Osteoblast (primary cell): Measurements from ENCODE around the gene FECH. TPM values are rescaled to one million over a fixed set of nuclear protein-coding genes. Genes with fewer than 3 reads are reported as not detected.
A peak's percentile ranks its signal among the peaks of the same experiment; 100 is the strongest.

Experiments
- DNase-seq: peaks from one replicate; pipeline ENCODE4 v3.0.0; 2011; ENCODE audit warnings: low spot score, mixed read lengths; ENCODE audit not compliant: insufficient read length; ENCODE audit errors: missing footprints
- H2AFZ ChIP-seq: 2 replicates; pipeline ENCODE4 v1.6.0; 2011; ENCODE audit warnings: mild to moderate bottlenecking, low read length
- H3K27ac ChIP-seq: 2 replicates; pipeline ENCODE4 v1.5.1; 2011; ENCODE audit warnings: mild to moderate bottlenecking, low read depth, low read length, moderate library complexity
- H3K27me3 ChIP-seq: 2 replicates; pipeline ENCODE4 v1.6.0; 2012; ENCODE audit warnings: mild to moderate bottlenecking, control low read depth, inconsistent platforms, low read length, moderate library complexity; ENCODE audit not compliant: insufficient read depth
- H3K36me3 ChIP-seq: 2 replicates; pipeline ENCODE4 v1.5.1; 2011; ENCODE audit warnings: mild to moderate bottlenecking, low read length, control low read depth, moderate library complexity; ENCODE audit not compliant: insufficient read depth
- H3K4me1 ChIP-seq: 2 replicates; pipeline ENCODE4 v1.5.1; 2011; ENCODE audit warnings: mild to moderate bottlenecking, low read length, control low read depth, moderate library complexity; ENCODE audit not compliant: insufficient read depth
- H3K4me2 ChIP-seq: 2 replicates; pipeline ENCODE4 v1.6.0; 2011; ENCODE audit warnings: mild to moderate bottlenecking, low read length; ENCODE audit not compliant: insufficient read depth
- H3K4me3 ChIP-seq: fragments of 200-600 bp; sonication (generic); 3 replicates; pipeline ENCODE4 v1.5.1; 2012; ENCODE audit warnings: mild to moderate bottlenecking, low read length, inconsistent platforms; ENCODE audit not compliant: insufficient read depth
- H3K79me2 ChIP-seq: 2 replicates; pipeline ENCODE4 v1.6.0; 2012; ENCODE audit warnings: mild to moderate bottlenecking, low read length, control low read depth, inconsistent platforms; ENCODE audit not compliant: insufficient read depth
- H3K9me3 ChIP-seq: 2 replicates; pipeline ENCODE4 v1.5.1; 2011; ENCODE audit warnings: low read depth, low read length, control low read depth
- H4K20me1 ChIP-seq: 2 replicates; pipeline ENCODE4 v1.6.0; 2012; ENCODE audit warnings: mild to moderate bottlenecking, low read length, control low read depth; ENCODE audit not compliant: insufficient read depth
- total RNA-seq: library from RNA; depleted of rRNA; stranded (reverse); fragments of >200 nt; gene quantifications from 2 replicates; pipeline ENCODE4 v1.2.3, GENCODE V29; 2012
- TF ChIP-seq, protein P1 (sequence below): IDR thresholded peaks from 2 replicates; pipeline ENCODE4 v1.5.1; 2011; ENCODE audit warnings: mild to moderate bottlenecking, low read depth, low read length, moderate library complexity; ENCODE audit errors: extremely low read depth

FECH gene
- total RNA-seq, 1 donor, result 32.2 TPM

DNA sequence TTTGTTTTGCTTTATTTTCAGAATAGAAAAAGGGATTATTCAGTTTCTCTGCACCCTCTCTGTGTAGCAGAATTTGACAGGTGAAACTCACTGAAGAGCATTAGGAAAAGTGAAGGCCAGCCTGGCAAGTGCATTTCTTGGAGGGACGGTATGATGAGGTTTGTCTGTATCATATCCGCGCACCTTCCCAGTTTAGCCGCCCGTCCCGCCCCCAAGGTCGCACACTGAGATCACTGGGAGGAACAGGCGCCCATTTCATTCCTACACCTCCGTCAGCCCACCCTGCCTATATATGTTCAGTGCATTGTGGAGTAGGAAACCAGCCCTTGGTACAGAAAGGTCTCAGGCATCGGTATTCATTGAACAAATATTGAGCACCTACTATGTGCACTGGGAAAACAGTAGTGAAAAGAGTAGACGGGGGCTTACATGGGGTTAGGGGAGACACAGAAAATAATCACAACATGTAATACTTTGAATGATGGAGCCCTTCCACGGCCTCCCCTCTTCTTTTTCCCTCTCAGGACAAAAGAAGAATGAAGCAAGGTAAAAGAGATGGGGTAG lies 678 bp upstream of the FECH start:
- Histone ChIP-seq H3K4me1 (peaks cover 10% of the 10 kb centered on the region), H3K79me2 (peaks cover 9% of the 10 kb centered on the region), H4K20me1 (no peaks in the 10 kb centered on the region), H3K27ac (peak overlapping the region; percentile 59), H2AFZ (peak overlapping the region; percentile 98), H3K4me3 (peak overlapping the region; percentile 88), H3K9me3 (no peaks in the 10 kb centered on the region), H3K4me2 (peak overlapping the region; percentile 99), H3K36me3 (peaks cover 3% of the 10 kb centered on the region), H3K27me3 (no peaks in the 10 kb centered on the region)
- no peak for DNase-seq
- TF ChIP-seq, protein P1, sequence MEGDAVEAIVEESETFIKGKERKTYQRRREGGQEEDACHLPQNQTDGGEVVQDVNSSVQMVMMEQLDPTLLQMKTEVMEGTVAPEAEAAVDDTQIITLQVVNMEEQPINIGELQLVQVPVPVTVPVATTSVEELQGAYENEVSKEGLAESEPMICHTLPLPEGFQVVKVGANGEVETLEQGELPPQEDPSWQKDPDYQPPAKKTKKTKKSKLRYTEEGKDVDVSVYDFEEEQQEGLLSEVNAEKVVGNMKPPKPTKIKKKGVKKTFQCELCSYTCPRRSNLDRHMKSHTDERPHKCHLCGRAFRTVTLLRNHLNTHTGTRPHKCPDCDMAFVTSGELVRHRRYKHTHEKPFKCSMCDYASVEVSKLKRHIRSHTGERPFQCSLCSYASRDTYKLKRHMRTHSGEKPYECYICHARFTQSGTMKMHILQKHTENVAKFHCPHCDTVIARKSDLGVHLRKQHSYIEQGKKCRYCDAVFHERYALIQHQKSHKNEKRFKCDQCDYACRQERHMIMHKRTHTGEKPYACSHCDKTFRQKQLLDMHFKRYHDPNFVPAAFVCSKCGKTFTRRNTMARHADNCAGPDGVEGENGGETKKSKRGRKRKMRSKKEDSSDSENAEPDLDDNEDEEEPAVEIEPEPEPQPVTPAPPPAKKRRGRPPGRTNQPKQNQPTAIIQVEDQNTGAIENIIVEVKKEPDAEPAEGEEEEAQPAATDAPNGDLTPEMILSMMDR, result no peak

DNA sequence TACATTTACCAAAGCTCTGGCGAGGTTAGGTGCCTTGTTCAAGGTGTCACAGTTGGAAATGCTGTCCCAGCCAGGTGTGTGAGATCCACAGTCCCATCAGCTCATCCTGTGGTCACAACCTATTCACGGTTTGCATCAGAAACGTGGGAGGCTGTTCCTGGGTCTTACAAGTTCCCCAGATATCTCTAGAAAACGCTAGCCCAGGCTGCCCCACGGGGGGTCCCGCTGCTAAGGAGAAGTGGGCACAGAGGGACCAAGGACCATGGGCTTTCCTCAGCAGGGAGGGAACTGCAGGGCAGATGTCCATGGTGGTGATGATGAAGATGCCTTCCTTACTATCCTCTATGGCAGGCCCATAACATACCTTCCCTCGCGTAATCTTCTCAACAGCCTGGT lies 649 bp downstream of the FECH start:
- Histone ChIP-seq H3K79me2 (peaks cover 9% of the 10 kb centered on the region), H3K36me3 (peaks cover 10% of the 10 kb centered on the region), H3K4me1 (peaks cover 10% of the 10 kb centered on the region), H3K27ac (peak overlapping the region; percentile 59), H3K9me3 (no peaks in the 10 kb centered on the region), H3K4me2 (peak overlapping the region; percentile 99), H3K4me3 (peak overlapping the region; percentile 88), H2AFZ (peak overlapping the region; percentile 98), H4K20me1 (peaks cover 4% of the 10 kb centered on the region), H3K27me3 (no peaks in the 10 kb centered on the region)
- no peak for DNase-seq
- TF ChIP-seq, protein P1, result no peak

DNA sequence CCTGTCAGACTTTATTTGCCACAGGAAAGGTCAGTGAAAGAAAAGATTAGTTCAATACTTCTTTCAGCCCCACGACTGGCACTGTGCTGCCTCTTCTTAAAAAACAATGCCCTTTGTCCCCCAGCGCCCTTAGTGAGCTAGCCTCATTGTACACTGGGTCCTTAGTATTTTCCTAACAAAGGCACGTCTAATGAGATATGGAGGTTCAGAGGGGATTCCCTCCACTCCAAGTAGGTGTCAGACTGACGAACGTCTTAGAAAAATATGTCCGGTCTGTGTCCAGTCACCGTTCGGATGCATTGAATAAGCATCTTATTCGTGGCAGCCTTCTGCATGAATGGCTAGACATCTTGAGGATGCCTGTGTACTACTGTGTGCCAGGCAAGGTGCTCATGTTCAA lies 1.1 kb downstream of the FECH start:
- no peak overlapping the region for H3K27ac ChIP-seq
- peaks cover 10% of the 10 kb centered on the region for H3K4me1 ChIP-seq
- H3K27me3 ChIP-seq, result no peaks in the 10 kb centered on the region
- peaks cover 9% of the 10 kb centered on the region for H3K79me2 ChIP-seq
- H4K20me1 ChIP-seq, result peaks cover 4% of the 10 kb centered on the region
- peaks cover 12% of the 10 kb centered on the region for H3K36me3 ChIP-seq
- H3K4me3 ChIP-seq, result peak overlapping the region; percentile 88
- peak overlapping the region; percentile 98 for H2AFZ ChIP-seq
- no peaks in the 10 kb centered on the region for H3K9me3 ChIP-seq
- no peak for DNase-seq
- peak overlapping the region; percentile 99 for H3K4me2 ChIP-seq
- TF ChIP-seq, protein P1, result no peak

DNA sequence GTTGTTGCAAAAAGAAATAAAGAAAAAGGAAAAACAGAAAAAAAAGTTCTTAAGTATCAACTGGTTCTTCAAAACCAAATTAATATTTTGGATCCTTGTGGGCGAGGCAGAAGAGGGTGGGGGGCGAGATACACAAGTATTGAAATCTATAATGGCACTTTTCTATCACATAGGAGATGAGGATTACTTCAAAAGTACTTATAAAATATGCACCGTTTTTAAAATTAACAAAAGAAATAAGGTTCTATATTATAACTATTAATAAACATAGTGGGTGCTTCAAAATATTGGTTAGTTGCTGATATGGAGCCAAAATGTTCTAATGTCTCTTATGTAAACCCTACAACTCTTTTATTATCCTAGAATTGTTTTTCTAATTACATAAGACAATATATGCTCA lies 2.1 kb downstream of the FECH start:
- Histone ChIP-seq H3K79me2 (peaks cover 9% of the 10 kb centered on the region), H3K27ac (no peak overlapping the region), H2AFZ (no peak overlapping the region), H4K20me1 (peaks cover 4% of the 10 kb centered on the region), H3K4me3 (no peak overlapping the region), H3K4me2 (no peak overlapping the region), H3K36me3 (peaks cover 16% of the 10 kb centered on the region), H3K4me1 (peaks cover 10% of the 10 kb centered on the region), H3K9me3 (no peaks in the 10 kb centered on the region), H3K27me3 (no peaks in the 10 kb centered on the region)
- no peak for DNase-seq
- TF ChIP-seq, protein P1, result no peak
